Neural progenitor cell (in vitro differentiated cells): ENCODE measurements around the gene ING2. TPM values are rescaled to one million over a fixed set of nuclear protein-coding genes. Genes with fewer than 3 reads are reported as not detected.
A peak's percentile ranks its signal among the peaks of the same experiment; 100 is the strongest.

Source experiments
- DNase-seq: peaks from one replicate; pipeline ENCODE4 v3.0.0-alpha.2; 2016; ENCODE audit warnings: low spot score
- H2AFZ ChIP-seq: fragments of 200-600 bp; sonication (generic); replicated peaks from 2 replicates; pipeline ENCODE4 v1.6.1; 2016; ENCODE audit warnings: antibody characterized with exemption
- H3F3A ChIP-seq: fragments of 200-600 bp; sonication (generic); 2 replicates; pipeline ENCODE4 v1.6.1; 2016; ENCODE audit warnings: antibody characterized with exemption, low read depth
- H3K27ac ChIP-seq: fragments of 200-600 bp; sonication (generic); 2 replicates; pipeline ENCODE4 v1.5.1; 2016; ENCODE audit warnings: mild to moderate bottlenecking
- H3K27me3 ChIP-seq: fragments of 200-600 bp; sonication (generic); 2 replicates; pipeline ENCODE4 v1.6.1; 2016; ENCODE audit warnings: mild to moderate bottlenecking, moderate library complexity
- H3K36me3 ChIP-seq: fragments of 200-600 bp; sonication (generic); 2 replicates; pipeline ENCODE4 v1.5.1; 2016
- H3K4me1 ChIP-seq: fragments of 200-600 bp; sonication (generic); 2 replicates; pipeline ENCODE4 v1.6.1; 2016; ENCODE audit warnings: mixed run types
- H3K4me2 ChIP-seq: fragments of 200-600 bp; sonication (generic); 2 replicates; pipeline ENCODE4 v1.6.1; 2016
- H3K4me3 ChIP-seq: fragments of 200-600 bp; sonication (generic); 2 replicates; pipeline ENCODE4 v1.5.1; 2016
- H3K79me2 ChIP-seq: fragments of 200-600 bp; sonication (generic); 2 replicates; pipeline ENCODE4 v1.6.1; 2016; ENCODE audit warnings: low read depth
- H3K9ac ChIP-seq: fragments of 200-600 bp; sonication (generic); 2 replicates; pipeline ENCODE4 v1.6.1; 2016
- H3K9me3 ChIP-seq: fragments of 200-600 bp; sonication (generic); 2 replicates; pipeline ENCODE4 v1.5.1; 2016; ENCODE audit warnings: low read depth
- H4K20me1 ChIP-seq: fragments of 200-600 bp; sonication (generic); 2 replicates; pipeline ENCODE4 v1.6.1; 2016; ENCODE audit warnings: low read depth
- H3K27ac Mint-ChIP-seq: 3 replicates; pipeline ENCODE4 v1.8.0; 2021; ENCODE audit warnings: mixed read lengths
- H3K27me3 Mint-ChIP-seq: 2 replicates; pipeline ENCODE4 v1.8.0; 2022; ENCODE audit warnings: low read depth, mild to moderate bottlenecking, inconsistent platforms, moderate library complexity, mixed read lengths; ENCODE audit not compliant: insufficient read depth
- H3K36me3 Mint-ChIP-seq: 3 replicates; pipeline ENCODE4 v1.8.0; 2021; ENCODE audit warnings: mixed read lengths
- H3K4me1 Mint-ChIP-seq: 3 replicates; pipeline ENCODE4 v1.8.0; 2021; ENCODE audit warnings: mixed read lengths
- H3K4me3 Mint-ChIP-seq: 3 replicates; pipeline ENCODE4 v1.8.0; 2021; ENCODE audit warnings: mild to moderate bottlenecking, moderate library complexity, mixed read lengths
- H3K9me3 Mint-ChIP-seq: 3 replicates; pipeline ENCODE4 v1.8.0; 2020; ENCODE audit warnings: mixed read lengths
- EZH2 ChIP-seq: fragments of 200-600 bp; sonication (generic); IDR thresholded peaks from 2 replicates; pipeline ENCODE4 v1.6.1; 2017; ENCODE audit warnings: antibody characterized with exemption, mild to moderate bottlenecking, moderate library complexity
- EZH2phosphoT487 ChIP-seq: fragments of 200-600 bp; sonication (generic); IDR thresholded peaks from 2 replicates; pipeline ENCODE4 v1.6.1; 2017; ENCODE audit warnings: antibody characterized with exemption
- total RNA-seq: library from RNA; depleted of rRNA; stranded (reverse); fragments of >200 nt; gene quantifications from 2 replicates; pipeline ENCODE4 v1.2.3, GENCODE V29; 2015; ENCODE audit warnings: low replicate concordance
- TF ChIP-seq, protein P1 (sequence below): fragments of 200-600 bp; sonication (generic); IDR thresholded peaks from 2 replicates; pipeline ENCODE4 v1.5.1; 2017; ENCODE audit warnings: antibody characterized with exemption, mild to moderate bottlenecking

ING2 gene
- total RNA-seq, 1 donor from 2014 or later: 38.0 TPM

DNA sequence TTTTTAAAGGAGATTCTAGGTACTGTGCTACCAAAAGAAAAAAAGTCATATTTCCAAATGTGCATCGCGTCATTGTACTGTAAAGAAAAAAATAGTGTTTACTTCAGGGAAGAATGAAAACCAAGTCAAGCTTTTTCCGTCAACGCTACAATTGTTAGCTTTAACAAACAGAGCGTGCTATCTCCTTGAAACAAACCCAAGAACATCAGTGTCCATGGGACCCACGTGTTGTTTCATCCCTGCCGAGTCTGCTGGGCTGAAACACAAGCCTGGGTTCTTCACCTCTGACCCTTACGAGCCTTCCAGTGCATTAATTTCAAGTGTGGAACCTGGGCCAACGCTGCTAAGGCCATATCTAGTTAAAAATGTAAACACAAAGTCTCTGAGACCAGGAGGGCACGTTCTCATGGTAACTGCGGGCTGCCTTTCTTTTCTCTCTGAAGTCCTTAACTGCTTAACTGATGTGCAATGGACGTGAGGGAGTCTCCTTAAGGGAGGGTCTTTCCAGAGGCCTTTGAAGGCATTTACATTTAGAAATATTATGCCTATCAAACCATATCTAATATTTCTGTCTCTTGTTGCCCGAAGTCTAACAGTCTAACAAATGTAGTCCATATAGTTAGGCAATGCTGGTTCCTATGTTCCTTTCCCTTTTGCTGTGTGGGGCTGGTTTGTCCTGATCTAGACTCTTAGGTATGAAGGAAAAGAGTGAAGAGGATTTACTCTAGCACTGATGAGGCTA lies 36.3 kb downstream of the ING2 start:
- no peaks in the 10 kb centered on the region for H3K27me3 ChIP-seq
- peaks cover 16% of the 10 kb centered on the region for H3F3A ChIP-seq
- no peaks in the 10 kb centered on the region for H3K79me2 ChIP-seq
- Mint-ChIP-seq H3K4me1 (peaks cover 32% of the 10 kb centered on the region), H3K27ac (peak overlapping the region; percentile 88), H3K4me3 (peak overlapping the region; percentile 7), H3K27me3 (peaks cover 8% of the 10 kb centered on the region), H3K36me3 (no peaks in the 10 kb centered on the region), H3K9me3 (peaks cover 8% of the 10 kb centered on the region)
- peak overlapping the region; percentile 49 for H3K27ac ChIP-seq
- no peak overlapping the region for H3K4me3 ChIP-seq
- H4K20me1 ChIP-seq: no peaks in the 10 kb centered on the region
- H3K36me3 ChIP-seq: no peaks in the 10 kb centered on the region
- peak; percentile 28 for DNase-seq
- TF ChIP-seq, protein P1, sequence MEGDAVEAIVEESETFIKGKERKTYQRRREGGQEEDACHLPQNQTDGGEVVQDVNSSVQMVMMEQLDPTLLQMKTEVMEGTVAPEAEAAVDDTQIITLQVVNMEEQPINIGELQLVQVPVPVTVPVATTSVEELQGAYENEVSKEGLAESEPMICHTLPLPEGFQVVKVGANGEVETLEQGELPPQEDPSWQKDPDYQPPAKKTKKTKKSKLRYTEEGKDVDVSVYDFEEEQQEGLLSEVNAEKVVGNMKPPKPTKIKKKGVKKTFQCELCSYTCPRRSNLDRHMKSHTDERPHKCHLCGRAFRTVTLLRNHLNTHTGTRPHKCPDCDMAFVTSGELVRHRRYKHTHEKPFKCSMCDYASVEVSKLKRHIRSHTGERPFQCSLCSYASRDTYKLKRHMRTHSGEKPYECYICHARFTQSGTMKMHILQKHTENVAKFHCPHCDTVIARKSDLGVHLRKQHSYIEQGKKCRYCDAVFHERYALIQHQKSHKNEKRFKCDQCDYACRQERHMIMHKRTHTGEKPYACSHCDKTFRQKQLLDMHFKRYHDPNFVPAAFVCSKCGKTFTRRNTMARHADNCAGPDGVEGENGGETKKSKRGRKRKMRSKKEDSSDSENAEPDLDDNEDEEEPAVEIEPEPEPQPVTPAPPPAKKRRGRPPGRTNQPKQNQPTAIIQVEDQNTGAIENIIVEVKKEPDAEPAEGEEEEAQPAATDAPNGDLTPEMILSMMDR: no peak
- TF ChIP-seq EZH2phosphoT487 (no peak), EZH2 (no peak)
- H3K4me2 ChIP-seq: peak overlapping the region; percentile 51
- no peak overlapping the region for H3K9ac ChIP-seq
- no peaks in the 10 kb centered on the region for H3K9me3 ChIP-seq
- H3K4me1 ChIP-seq: peaks cover 25% of the 10 kb centered on the region
- no peak overlapping the region for H2AFZ ChIP-seq

DNA sequence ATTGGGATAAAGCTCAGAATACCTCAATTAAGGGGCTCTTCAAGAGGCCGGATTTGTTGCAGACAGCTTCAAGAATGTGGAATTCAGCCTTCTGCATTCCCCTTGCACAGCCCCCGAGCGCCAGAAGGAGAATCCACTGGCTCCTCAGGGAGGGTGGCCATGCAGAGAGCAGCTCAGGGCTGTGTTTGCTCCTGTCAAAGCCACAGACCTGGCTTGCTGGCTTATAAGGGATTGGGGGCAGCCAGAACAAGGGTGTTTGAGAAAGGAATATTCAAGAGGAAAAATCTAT lies 36.8 kb downstream of the ING2 start:
- Histone ChIP-seq H3K9me3 (no peaks in the 10 kb centered on the region), H3K4me2 (peak overlapping the region; percentile 51), H3F3A (peaks cover 16% of the 10 kb centered on the region), H3K4me1 (peaks cover 25% of the 10 kb centered on the region), H3K27me3 (no peaks in the 10 kb centered on the region), H2AFZ (no peak overlapping the region), H4K20me1 (no peaks in the 10 kb centered on the region), H3K36me3 (no peaks in the 10 kb centered on the region), H3K79me2 (no peaks in the 10 kb centered on the region), H3K4me3 (no peak overlapping the region), H3K9ac (no peak overlapping the region), H3K27ac (peak overlapping the region; percentile 49)
- peaks cover 8% of the 10 kb centered on the region for H3K9me3 Mint-ChIP-seq
- H3K27me3 Mint-ChIP-seq: peaks cover 8% of the 10 kb centered on the region
- peak overlapping the region; percentile 88 for H3K27ac Mint-ChIP-seq
- DNase-seq: peak; percentile 85
- TF ChIP-seq, protein P1: peak; percentile 19
- no peak for TF ChIP-seq EZH2phosphoT487
- peaks cover 34% of the 10 kb centered on the region for H3K4me1 Mint-ChIP-seq
- H3K36me3 Mint-ChIP-seq: no peaks in the 10 kb centered on the region
- H3K4me3 Mint-ChIP-seq: no peak overlapping the region

DNA sequence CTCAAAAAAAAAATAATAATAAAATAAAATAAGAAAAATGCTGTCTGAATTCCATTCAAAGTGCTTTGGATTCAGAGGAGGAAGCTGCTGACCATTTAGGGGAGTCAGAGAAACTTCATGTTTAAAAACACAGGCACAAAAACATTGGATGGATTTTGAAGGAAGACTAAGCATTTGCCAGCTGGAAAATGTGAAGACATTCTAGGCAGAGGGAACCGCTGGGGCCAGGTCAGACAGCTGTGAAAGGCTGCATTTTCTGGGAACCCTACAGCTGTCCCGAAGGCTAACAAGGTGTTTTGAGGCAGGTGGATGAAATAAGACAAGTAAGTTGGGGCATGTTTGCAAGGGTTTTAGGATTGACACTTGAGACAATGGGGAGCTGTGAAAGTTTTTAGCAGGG lies 38.6 kb downstream of the ING2 start:
- no peak for DNase-seq
- Mint-ChIP-seq H3K4me3 (no peak overlapping the region), H3K27me3 (peaks cover 8% of the 10 kb centered on the region), H3K4me1 (peaks cover 26% of the 10 kb centered on the region), H3K27ac (no peak overlapping the region), H3K36me3 (no peaks in the 10 kb centered on the region), H3K9me3 (peaks cover 6% of the 10 kb centered on the region)
- H3F3A ChIP-seq: peaks cover 16% of the 10 kb centered on the region
- H3K36me3 ChIP-seq: no peaks in the 10 kb centered on the region
- no peak overlapping the region for H3K4me3 ChIP-seq
- TF ChIP-seq, protein P1: no peak
- TF ChIP-seq EZH2 (no peak), EZH2phosphoT487 (no peak)
- H3K79me2 ChIP-seq: no peaks in the 10 kb centered on the region
- H3K27ac ChIP-seq: no peak overlapping the region
- no peaks in the 10 kb centered on the region for H4K20me1 ChIP-seq
- H3K9me3 ChIP-seq: no peaks in the 10 kb centered on the region
- no peaks in the 10 kb centered on the region for H3K27me3 ChIP-seq
- H2AFZ ChIP-seq: no peak overlapping the region
- H3K4me2 ChIP-seq: no peak overlapping the region
- H3K9ac ChIP-seq: no peak overlapping the region
- peaks cover 22% of the 10 kb centered on the region for H3K4me1 ChIP-seq
